ENCODE data around the gene OR6M1.

The OR6M1 gene

DNA sequence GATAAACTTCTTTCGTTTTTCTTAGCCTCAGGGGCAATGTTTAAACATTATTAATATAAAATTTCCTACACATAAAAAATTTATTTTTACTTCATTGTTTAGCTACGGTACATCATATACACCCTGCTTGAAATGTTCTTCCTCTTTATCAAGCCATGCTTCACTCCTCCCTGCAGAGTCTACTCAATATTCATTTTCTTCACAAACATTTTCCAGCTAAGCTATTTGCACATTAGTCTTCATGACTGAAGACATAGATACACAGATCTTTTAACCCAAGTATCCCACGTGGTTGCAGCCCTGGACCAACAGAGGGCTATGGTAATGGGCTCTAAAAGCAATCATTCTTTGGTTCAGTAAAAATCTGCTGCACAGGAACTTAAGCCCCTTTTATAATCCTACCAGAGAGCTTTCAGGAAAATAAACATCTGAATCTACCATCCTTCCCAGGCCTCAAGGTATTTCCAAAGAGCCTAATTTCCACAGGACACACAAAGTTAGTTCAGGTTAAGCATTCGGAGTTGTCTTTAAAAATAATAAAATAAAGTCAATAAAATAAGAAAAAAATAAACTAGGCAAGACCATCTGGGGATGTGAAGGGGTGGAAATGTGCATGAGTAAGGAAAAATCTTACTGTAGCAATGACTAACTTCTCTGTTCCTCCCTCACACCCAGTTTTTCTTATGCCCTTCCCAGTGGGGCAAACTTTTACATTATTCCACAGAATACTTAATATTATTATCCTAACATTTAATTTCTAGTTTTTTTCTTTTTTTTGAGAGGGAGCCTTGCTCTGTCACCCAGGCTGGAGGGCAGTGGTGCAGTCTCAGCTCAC lies 30.2 kb downstream of the OR6M1 start:
- DNase-seq (ENCODE audit: low read depth in 3 of 3): no peak

DNA sequence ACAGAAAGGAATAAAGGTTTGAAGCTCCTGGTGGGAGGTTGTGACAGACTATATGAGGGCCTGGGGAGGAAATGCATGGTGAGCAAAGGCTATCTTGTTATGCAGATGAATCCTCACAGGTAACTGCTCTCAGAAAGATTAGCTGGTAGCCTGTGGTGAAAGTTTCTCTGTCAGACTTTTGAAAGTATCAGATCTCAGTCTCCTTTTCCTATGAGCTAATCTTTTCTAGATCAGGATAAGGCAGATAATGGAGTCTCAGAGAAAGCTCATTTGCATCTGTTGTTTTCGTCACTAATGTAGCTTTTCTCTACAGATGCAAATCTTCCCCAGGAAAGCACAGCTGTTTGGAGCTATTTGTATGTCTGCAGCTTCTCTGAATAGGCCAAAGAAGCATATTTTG lies 30.9 kb downstream of the OR6M1 start:
- DNase-seq (ENCODE audit: low read depth in 3 of 3): no peak

- no peak for DNase-seq (ENCODE audit: low read depth in 3 of 3)
Observed at GRCh38 chr11:123773959-123774358, 32.2 kb downstream of the OR6M1 start.

- DNase-seq (ENCODE audit: low read depth in 3 of 3): no peak
Observed at GRCh38 chr11:123773026-123773425, 33.1 kb downstream of the OR6M1 start.

DNA sequence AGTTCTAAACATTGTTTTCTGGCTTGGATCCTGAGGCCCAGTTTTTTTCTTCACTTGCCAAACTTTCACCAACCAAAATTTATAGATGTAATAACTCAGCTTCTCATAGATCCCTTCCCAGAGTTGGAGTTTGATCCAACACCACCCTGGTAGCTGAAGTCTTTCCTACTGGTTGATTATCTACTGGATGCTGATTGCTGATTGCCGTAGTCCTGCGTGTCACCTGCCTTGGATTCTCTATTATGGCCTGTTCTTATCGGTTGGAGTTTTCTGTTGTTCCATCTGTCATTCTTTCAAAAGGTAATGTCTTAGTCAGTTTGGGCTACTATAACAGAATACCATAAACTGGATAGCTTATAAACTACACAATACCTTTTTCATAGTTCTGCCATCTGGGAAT lies 34.5 kb downstream of the OR6M1 start:
- DNase-seq (ENCODE audit: low read depth in 3 of 3): no peak

GRCh38 chr11:123770712-123771111 lies 35.4 kb downstream of the OR6M1 start:
- DNase-seq (ENCODE audit: low read depth in 3 of 3): no peak

DNA sequence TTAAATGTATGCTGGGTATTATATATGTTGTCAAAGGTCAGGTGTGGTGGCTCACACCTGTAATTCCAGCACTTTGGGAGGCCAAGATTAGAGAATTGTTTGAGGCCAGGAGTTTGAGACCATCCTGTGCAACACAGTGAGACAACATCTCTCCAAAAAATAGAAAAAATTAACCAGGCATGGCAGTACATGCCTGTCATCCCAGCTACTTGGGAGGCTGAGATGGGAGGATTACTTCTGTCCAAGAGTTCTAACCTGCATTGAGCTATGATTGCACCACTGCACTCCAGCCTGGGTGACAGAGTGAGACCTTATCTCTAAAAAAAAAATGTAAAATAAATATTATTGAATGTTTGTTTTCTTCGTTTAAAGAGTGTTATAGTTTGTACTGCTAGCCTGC lies 40.5 kb downstream of the OR6M1 start:
- no peak for DNase-seq (ENCODE audit: low read depth in 3 of 3)

DNA sequence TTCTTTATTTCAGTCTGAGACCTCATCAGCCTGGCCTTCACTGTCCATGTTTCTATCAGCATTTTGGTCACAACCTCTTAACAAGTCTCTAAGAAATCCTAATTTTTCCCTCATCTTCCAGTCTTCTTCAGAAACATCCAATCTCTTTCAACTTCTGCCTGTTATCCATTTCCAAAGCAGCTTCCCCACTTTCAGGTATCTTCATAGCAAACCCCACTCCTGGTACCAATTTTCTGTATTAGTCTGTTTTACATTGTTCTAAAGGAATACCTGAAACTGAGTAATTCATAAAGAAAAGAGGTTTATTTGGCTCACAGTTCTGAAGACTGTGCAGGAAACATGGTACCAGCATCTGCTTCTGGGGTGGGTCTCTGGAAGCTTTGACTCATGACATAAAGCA lies 43.7 kb downstream of the OR6M1 start:
- no peak for DNase-seq (ENCODE audit: low read depth in 3 of 3)

GRCh38 chr11:123760894-123761293 lies 45.3 kb downstream of the OR6M1 start:
- no peak for DNase-seq (ENCODE audit: low read depth in 3 of 3)

DNA sequence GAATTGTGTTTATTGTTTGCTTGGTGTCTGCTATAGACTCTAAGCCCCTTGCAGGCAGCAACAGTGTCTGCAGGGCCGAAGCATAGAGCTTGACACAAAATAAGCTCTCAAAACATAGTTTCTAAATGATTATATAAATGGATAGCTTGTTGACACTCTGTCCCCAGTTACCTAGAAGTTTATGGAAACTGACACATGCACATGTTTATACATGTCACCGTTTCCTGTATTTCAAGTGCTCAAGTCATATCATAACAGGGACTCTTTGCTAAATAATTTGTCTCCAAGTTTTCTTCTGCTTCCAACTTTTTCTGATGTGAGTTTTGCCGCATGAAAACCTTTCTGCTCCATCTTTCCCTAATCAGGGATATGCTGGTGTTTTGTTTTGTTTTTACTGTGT lies 48.2 kb downstream of the OR6M1 start:
- DNase-seq (ENCODE audit: low read depth in 3 of 3): no peak

DNA sequence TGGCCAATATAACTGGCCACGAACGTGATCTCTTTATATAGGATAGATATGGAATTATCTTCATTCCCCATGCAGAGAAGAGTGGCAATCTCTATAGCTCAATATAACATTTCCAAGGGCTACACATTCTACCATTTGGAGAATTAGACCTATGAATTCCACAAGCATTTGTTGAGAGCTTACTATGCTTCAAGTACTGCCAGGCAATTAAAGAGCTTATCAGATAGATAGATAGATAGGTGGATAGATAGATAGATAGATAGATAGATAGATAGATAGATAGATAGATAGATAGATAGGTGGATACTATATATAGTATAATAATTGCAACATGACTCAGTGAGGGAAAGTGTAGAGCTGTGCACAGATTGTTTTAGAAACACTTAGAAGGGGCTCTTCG lies 50.3 kb downstream of the OR6M1 start:
- no peak for DNase-seq (ENCODE audit: low read depth in 3 of 3)

Data from stimulated activated CD4-positive, alpha-beta T cell treated with anti-CD3 and anti-CD28 coated beads, TNF-alpha, amount 100 ng/mL, for 24 hours (primary cell).